Right hindlimb (tissue), 1 donor: Measurements from ENCODE around the gene LCE3A.
A peak's percentile ranks its signal among the peaks of the same experiment; 100 is the strongest.
"Not testable (repeated sequence)": the region's sequence is repeated elsewhere in the genome, so short reads cannot be mapped to it uniquely, and the experiment has no call there.

Experiments
- DNase-seq: peaks from one replicate; pipeline ENCODE4 v3.0.0-alpha.2; 2018

The LCE3A gene

GRCh38 chr1:152622803-152623202 lies at the start of gene LCE3A:
Gene LCE3A (minus strand): TSS chr1:152623103. CDS start chr1:152623103, 0 bp downstream.
- DNase-seq: peak; percentile 45

DNA sequence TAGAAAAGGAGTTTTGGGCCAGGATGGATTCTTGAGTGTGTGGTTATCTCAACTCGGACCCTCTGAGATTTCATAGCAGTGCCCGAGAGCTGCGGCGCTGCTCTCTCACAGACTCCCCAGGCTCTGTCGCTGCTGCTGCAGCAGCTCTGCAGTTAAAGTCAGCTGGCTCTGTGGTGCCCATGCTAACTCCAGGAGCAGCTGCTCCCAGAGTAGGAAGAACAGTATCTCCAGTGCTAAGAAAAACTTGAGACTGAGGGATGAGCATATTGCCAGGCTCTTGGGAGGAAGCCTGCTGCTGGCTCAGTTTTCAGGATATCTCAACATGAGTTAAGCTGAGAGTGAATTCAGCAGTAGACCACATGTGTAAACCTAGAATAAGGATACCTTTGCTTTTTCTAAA lies 44.7 kb upstream of the LCE3A start:
- DNase-seq: no peak

GRCh38 chr1:152666171-152666570 lies 43.3 kb upstream of the LCE3A start:
- DNase-seq: not testable (repeated sequence)

GRCh38 chr1:152663098-152663497 lies 40.2 kb upstream of the LCE3A start, which contains the start of gene LCE2D:
Gene LCE2D (plus strand): TSS chr1:152663380. CDS start chr1:152664106, 726 bp downstream.
- no peak for DNase-seq

DNA sequence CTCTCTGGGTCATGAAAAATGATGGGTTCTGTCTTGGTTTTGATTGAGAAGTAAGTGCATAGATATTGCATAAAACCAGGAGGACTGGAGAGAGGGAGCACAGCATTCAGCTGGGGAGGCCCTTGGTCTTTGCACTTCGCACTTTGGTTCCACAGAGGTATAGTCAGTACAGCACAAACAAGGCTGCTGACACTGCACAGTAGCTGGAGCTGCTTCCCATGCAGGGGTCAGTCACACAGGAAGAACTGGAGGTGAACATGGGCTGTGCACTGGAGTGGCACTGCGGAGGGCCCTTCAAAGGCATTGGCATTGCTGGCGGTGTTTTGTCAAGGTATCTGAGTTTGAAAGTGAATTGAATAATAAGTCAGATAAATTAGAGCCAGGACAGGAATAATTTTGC lies 35.7 kb upstream of the LCE3A start:
- no peak for DNase-seq

DNA sequence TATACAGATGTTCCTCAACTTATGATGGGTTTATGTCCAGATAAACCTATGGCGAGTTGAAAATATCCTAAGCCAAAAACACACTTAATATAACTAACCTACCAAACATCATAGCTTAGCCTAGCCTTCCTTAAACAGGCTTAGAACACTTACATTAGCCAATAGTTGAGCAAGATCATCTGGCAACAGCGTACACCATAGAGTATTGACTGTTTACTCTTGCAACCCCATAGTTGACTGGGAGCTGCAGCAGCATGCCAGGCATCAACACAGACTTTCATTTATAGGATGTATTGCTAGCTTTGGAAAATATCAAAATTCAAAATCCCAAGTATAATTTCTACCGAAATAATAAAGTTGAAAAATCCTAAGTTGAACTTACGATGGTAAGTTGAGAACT lies 34.8 kb upstream of the LCE3A start:
- no peak for DNase-seq

- DNase-seq: no peak
Observed at GRCh38 chr1:152656459-152656858, 33.6 kb upstream of the LCE3A start.

DNA sequence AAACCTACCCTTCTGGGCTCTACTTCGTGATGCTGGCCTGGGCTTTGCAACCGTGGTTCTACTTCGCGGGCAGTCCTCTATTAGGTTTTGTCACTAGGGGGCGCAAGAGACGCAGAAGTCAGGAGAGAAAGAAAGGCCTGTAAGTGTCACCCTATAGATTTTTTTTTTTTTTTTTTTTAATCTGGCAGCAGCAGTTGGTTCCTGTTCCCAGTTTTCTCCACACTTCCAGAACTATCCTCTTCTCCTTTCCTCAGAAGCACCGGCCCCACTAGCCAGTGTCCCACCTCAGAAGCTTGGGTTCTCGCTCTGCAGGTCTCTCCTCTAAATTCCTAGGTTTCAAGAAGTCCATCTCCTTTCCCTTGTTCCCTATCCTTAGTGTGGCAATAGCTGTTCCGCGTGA lies 31.2 kb upstream of the LCE3A start:
- DNase-seq: peak; percentile 54

GRCh38 chr1:152646656-152647055 lies 23.8 kb upstream of the LCE3A start:
- DNase-seq: no peak

- DNase-seq: no peak
Observed at GRCh38 chr1:152645146-152645545, 22.2 kb upstream of the LCE3A start.

- DNase-seq: no peak
Observed at GRCh38 chr1:152643945-152644344, 21.0 kb upstream of the LCE3A start.

DNA sequence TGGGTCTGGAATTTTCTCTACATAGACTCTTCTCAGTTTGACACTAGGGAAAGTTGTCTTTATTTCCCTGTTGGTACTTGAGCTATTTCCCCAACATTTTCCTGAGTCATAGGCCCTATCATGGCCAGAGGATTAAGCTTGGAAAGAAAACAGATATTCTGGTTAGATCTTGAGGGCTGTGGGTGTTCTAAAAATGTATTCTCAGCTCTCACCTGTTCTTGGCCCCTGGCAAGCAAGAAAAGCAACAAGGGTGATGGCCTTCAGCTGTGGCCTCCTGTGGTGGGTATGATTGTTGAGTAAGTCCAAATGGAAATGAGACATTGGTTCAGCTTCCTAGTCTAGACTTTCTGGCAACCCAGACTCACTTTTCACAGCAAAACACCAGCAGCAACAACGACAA lies 17.4 kb upstream of the LCE3A start:
- DNase-seq: no peak

- DNase-seq: no peak
Observed at GRCh38 chr1:152630596-152630995, 7.7 kb upstream of the LCE3A start.

- DNase-seq: no peak
Observed at GRCh38 chr1:152626744-152627143, 3.8 kb upstream of the LCE3A start.

GRCh38 chr1:152623203-152623844 lies 421 bp upstream of the LCE3A start:
- DNase-seq: no peak

DNA sequence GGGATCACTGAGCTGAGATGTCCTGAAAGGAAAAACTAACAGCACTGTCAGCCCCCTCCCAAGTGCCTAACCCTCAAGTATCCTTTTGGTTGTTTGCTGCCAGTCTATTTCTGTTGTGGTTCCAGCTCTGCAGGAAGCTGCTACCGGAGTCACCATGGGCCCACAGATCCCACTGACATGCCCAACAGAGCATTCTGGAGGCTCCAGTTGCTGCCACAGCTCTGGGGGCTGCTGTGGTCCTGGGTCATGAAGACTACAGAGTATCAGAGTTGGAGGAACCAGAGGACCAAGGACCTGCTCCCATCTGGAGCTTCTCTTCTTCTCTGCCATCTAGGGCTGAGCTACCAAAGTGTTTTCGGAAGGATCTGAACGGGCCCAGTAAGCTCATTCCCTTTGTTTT lies 910 bp downstream of the LCE3A start:
- DNase-seq: no peak

DNA sequence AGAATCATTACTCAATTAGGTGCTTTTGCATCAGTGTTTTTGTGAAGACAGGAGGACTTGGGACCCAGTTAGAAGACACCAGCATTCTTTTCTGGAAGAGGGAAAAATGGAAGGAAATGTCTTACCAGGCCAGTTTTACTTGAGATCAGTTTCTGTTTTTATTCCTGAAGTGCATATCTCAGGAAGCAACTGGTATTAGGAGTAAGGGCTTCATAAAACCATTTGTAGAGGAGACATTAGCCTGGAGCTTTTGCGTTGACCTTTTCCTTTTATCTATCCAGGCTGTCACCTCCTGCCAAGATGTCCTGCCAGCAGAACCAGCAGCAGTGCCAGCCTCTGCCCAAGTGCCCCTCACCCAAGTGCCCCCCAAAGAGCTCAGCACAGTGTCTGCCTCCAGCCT lies 9.4 kb downstream of the LCE3A start, which contains the start of gene LCE3B:
Gene LCE3B, plus strand, starts transcription at position 301 of the 400 bp plus-strand sequence. Its CDS starts 0 bp downstream, at position 301.
- no peak for DNase-seq

- no peak for DNase-seq
Observed at GRCh38 chr1:152599934-152600333, 23.0 kb downstream of the LCE3A start, which contains the start of gene LCE3C. Gene LCE3C (plus strand): TSS chr1:152600234. CDS start chr1:152600732, 498 bp downstream.

DNA sequence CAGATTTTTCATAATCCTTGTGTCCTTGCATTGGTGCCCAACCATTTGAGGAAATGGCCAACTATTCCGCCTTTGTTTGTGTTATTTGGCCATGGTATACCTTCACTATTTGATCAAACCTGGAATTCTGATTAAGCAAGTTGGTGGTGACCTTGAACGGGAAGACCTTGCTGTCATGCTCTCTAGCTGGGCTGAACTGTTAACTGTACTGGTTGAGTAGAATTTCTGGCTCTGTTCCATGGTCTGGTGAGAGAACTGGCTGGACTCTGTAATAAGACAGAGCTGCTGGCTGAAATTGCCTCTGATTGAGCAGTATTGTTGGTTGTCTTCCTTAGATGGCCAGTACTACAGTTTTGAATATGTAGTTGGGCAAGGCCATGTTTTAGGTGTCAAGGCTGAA lies 25.9 kb downstream of the LCE3A start:
- no peak for DNase-seq

DNA sequence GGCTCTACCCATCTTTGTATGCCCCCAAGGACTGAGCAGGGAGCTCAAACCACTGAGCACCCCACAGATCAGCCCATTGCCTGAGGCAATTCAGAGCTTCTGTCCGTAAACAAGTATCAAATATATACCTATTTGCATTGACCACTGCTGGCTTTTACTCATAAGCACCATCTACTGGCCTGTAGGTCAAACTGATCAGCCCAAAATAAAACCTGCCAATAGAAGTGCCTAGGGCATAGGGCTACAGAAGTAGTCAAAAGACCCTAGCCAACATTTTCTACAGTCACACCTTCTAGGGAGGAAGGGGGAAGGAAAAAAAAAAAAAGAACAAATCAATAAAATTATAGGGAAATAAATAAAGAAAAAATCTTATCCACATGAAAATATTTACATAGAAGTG lies 37.3 kb downstream of the LCE3A start:
- DNase-seq: no peak

DNA sequence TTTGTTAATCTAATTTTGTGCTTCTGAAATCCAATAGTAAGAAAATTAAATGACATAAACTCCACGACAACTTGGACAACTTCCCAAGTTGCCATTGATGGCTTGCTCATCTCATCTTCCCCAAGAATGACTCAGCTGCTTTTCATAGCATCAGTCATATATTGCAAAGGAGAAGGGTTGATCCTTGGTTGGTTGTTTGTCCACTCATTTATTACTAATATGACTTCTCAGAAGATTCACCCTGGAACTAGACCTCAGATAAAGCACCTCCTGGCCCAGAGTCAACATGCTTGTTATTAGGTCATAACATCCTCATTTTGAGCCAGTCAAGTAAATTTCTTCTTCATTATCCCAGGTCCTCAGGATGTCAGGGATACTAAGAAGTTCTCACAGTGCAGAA lies 40.3 kb downstream of the LCE3A start:
- DNase-seq: no peak

DNA sequence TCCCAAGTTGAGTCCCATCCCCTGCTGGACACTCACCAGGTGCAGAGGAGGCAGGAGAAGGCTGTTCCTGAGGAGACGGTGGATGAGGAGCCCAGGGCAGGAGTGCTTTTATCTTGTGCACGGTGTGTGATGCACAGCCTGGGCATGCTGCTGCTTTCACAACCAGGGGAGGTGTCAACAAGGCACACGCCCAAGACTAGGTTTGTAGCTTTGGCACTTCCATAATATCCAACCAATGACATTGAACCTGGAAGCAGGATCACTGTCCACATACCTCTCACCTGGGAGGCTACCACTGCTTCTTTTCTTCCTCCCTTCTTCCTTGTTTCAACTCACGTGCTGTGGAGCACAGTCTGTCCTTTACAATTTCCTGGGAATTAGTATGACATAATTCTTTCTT lies 42.5 kb downstream of the LCE3A start, which contains the start of gene LCE3D:
Gene LCE3D, minus strand, starts transcription at position 84 of the 400 bp plus-strand sequence. CDS start 580 bp downstream, outside the sequence.
- DNase-seq: no peak

- DNase-seq: not testable (repeated sequence)
Observed at GRCh38 chr1:152579526-152579925, 43.4 kb downstream of the LCE3A start.

DNA sequence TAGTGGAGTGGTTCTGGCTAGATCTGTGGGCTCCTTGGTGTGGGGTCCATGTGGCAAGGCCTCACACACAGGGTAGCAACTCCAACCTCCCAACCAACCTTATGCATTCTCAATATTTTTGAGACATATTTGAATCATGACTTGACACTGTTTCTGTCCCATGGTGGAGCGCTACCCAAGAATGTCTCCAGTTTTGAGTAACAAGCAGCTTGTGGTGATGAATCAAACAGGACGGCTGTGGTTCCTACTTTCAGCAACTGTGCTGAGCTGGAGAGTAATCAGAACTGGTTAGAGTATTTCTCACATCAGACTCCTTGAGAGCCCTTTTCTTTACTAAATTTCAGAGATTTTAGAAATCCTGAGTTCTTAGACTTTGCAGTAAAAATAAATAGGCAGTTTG lies 45.7 kb downstream of the LCE3A start:
- no peak for DNase-seq
